Natural killer cell (primary cell): ENCODE results near the gene DCDC2. TPM values are rescaled to one million over a fixed set of nuclear protein-coding genes. Genes with fewer than 3 reads are reported as not detected.

Experiments used
- ATAC-seq, 3 donors: fragments of 150-1000 bp in 2 of 3; fragments of 200-7000 bp in 1 of 3; cut with Tn5 transposase; 1 replicate in 1 of 3; 2 replicates in 2 of 3; pipeline ENCODE4 v1.10.0; 2021; ENCODE audit warnings: mild to moderate bottlenecking in 2 of 3, moderate library complexity in 2 of 3
- DNase-seq, 2 donors: peaks; one replicate each; pipeline versions ENCODE4 v3.0.0 to v3.0.0-alpha.2; 2013 to 2021; ENCODE audit warnings: mixed read lengths in 1 of 2
- H3K27ac ChIP-seq: one replicate; pipeline ENCODE4 v1.5.1; 2013; ENCODE audit warnings: mild to moderate bottlenecking, low read length
- H3K27me3 ChIP-seq: one replicate; pipeline ENCODE4 v1.6.1; 2013; ENCODE audit warnings: low read length; ENCODE audit not compliant: control insufficient read depth, insufficient read depth
- H3K36me3 ChIP-seq: one replicate; pipeline ENCODE4 v1.6.1; 2013; ENCODE audit warnings: low read length; ENCODE audit not compliant: control insufficient read depth, insufficient read depth
- H3K4me1 ChIP-seq: one replicate; pipeline ENCODE4 v1.6.1; 2013; ENCODE audit warnings: low read length; ENCODE audit not compliant: control insufficient read depth, insufficient read depth
- H3K4me3 ChIP-seq: one replicate; pipeline ENCODE4 v1.5.1; 2013; ENCODE audit warnings: low read length
- H3K9me3 ChIP-seq: one replicate; pipeline ENCODE4 v1.6.1; 2013; ENCODE audit warnings: low read length; ENCODE audit not compliant: control insufficient read depth, insufficient read depth
- H3K27ac Mint-ChIP-seq, 2 donors: one replicate each; pipeline ENCODE4 v1.8.0; 2022; ENCODE audit warnings: mild to moderate bottlenecking in 2 of 2, mixed read lengths in 2 of 2, moderate library complexity in 1 of 2
- H3K27me3 Mint-ChIP-seq, 2 donors: one replicate each; pipeline ENCODE4 v1.8.0; 2022; ENCODE audit warnings: low read depth in 2 of 2, mixed read lengths in 2 of 2
- H3K36me3 Mint-ChIP-seq: one replicate; pipeline ENCODE4 v1.8.0; 2022; ENCODE audit warnings: mixed read lengths
- H3K4me1 Mint-ChIP-seq, 2 donors: one replicate each; pipeline ENCODE4 v1.8.0; 2022; ENCODE audit warnings: mixed read lengths in 2 of 2
- H3K4me3 Mint-ChIP-seq: one replicate; pipeline ENCODE4 v1.8.0; 2022; ENCODE audit warnings: mild to moderate bottlenecking, moderate library complexity, mixed read lengths
- H3K9me3 Mint-ChIP-seq, 2 donors: one replicate each; pipeline ENCODE4 v1.8.0; 2022; ENCODE audit warnings: mixed read lengths in 2 of 2
- CTCF ChIP-seq: fragments of 200-600 bp; IDR thresholded peaks from one replicate; pipeline ENCODE4 v1.8.0; 2022; ENCODE audit warnings: antibody characterized with exemption
- WGBS: methylation state at CpG from one replicate; pipeline ENCODE4 v1.1.7; 2013; ENCODE audit warnings: missing lambda C conversion rate; ENCODE audit not compliant: insufficient coverage; 5-methylcytosine and 5-hydroxymethylcytosine counted together
- intact Hi-C: fragments of 100-400 bp; cut with micrococcal nuclease; formaldehyde crosslinking; loops from one replicate; pipeline ENCODE4 v1.14.2; 2022
- total RNA-seq, 4 donors: library from RNA; stranded (reverse); fragments of 120-200 nt in 1 of 4; gene quantifications; one replicate each; pipeline versions ENCODE4 v1.2.3 to v1.2.4, GENCODE V29; 2013 to 2022

Gene DCDC2
- total RNA-seq, 3 donors from 2014 or later (not counting 1 experiment from before 2014, with no cell fraction given) = not detected

- H3K4me3 Mint-ChIP-seq = no peak overlapping the region
- no peak overlapping the region for H3K4me3 ChIP-seq
- no peak overlapping the region for H3K27ac ChIP-seq
- ATAC-seq (no peak), DNase-seq (no peak)
- H3K27ac Mint-ChIP-seq = no peak overlapping the region
- H3K27me3 ChIP-seq = no peaks in the 10 kb centered on the region
- TF ChIP-seq CTCF = no peak
- H3K4me1 Mint-ChIP-seq = no peaks in the 10 kb centered on the region
- H3K36me3 ChIP-seq = no peaks in the 10 kb centered on the region
- no peaks in the 10 kb centered on the region for H3K4me1 ChIP-seq
- WGBS = 83% methylated on average over 1 of the region's 4 CpGs
- H3K27me3 Mint-ChIP-seq = peaks cover 0 to 7% of the 10 kb centered on the region in 2 donors
- no peaks in the 10 kb centered on the region for H3K36me3 Mint-ChIP-seq
- no peaks in the 10 kb centered on the region for H3K9me3 ChIP-seq
- no peaks in the 10 kb centered on the region for H3K9me3 Mint-ChIP-seq
- intact Hi-C loops = no loop called here
Measured at GRCh38 chr6:24327756-24328155, 30.1 kb downstream of the DCDC2 start.

- intact Hi-C loops = no loop called here
- no peak for TF ChIP-seq CTCF
Measured at GRCh38 chr6:24325978-24326377, 31.9 kb downstream of the DCDC2 start.

GRCh38 chr6:24324617-24325016, 33.2 kb downstream of the DCDC2 start:
- no peak for DNase-seq
- no peaks in the 10 kb centered on the region for H3K9me3 ChIP-seq
- H3K9me3 Mint-ChIP-seq = no peaks in the 10 kb centered on the region
- no peak for ATAC-seq
- H3K4me3 Mint-ChIP-seq = no peak overlapping the region
- no peak for TF ChIP-seq CTCF
- peaks cover 0 to 14% of the 10 kb centered on the region in 2 donors for H3K27me3 Mint-ChIP-seq
- H3K36me3 Mint-ChIP-seq = no peaks in the 10 kb centered on the region
- no peak overlapping the region for H3K4me3 ChIP-seq
- H3K27ac Mint-ChIP-seq = no peak overlapping the region
- no peak overlapping the region for H3K27ac ChIP-seq
- no peaks in the 10 kb centered on the region for H3K4me1 Mint-ChIP-seq
- peaks cover 2% of the 10 kb centered on the region for H3K27me3 ChIP-seq
- H3K36me3 ChIP-seq = no peaks in the 10 kb centered on the region
- no CpG with 5 or more reads among the region's 1 CpG for WGBS
- intact Hi-C loops = no loop called here
- no peaks in the 10 kb centered on the region for H3K4me1 ChIP-seq

More at GRCh38 chr6:24325978-24326377, 31.9 kb downstream of the DCDC2 start:
- no peak overlapping the region for H3K4me3 ChIP-seq
- no peaks in the 10 kb centered on the region for H3K4me1 ChIP-seq
- no peaks in the 10 kb centered on the region for H3K9me3 Mint-ChIP-seq
- no peak for DNase-seq
- no peaks in the 10 kb centered on the region for H3K4me1 Mint-ChIP-seq
- WGBS = no CpG with 5 or more reads among the region's 1 CpG
- no peaks in the 10 kb centered on the region for H3K36me3 Mint-ChIP-seq
- no peaks in the 10 kb centered on the region for H3K9me3 ChIP-seq
- peaks cover 0 to 12% of the 10 kb centered on the region in 2 donors for H3K27me3 Mint-ChIP-seq
- H3K27ac ChIP-seq = no peak overlapping the region
- no peak overlapping the region for H3K4me3 Mint-ChIP-seq
- ATAC-seq = no peak
- H3K27me3 ChIP-seq = peaks cover 2% of the 10 kb centered on the region
- H3K27ac Mint-ChIP-seq = no peak overlapping the region
- no peaks in the 10 kb centered on the region for H3K36me3 ChIP-seq

- no peaks in the 10 kb centered on the region for H3K9me3 ChIP-seq
- DNase-seq (no peak), ATAC-seq (no peak)
- Mint-ChIP-seq H3K4me1 (no peaks in the 10 kb centered on the region), H3K36me3 (no peaks in the 10 kb centered on the region), H3K9me3 (no peaks in the 10 kb centered on the region), H3K27ac (no peak overlapping the region), H3K27me3 (peaks cover 0 to 18% of the 10 kb centered on the region in 2 donors), H3K4me3 (no peak overlapping the region)
- 62% methylated on average over 1 of the region's 1 CpG for WGBS
- no peak overlapping the region for H3K27ac ChIP-seq
- no peak for TF ChIP-seq CTCF
- no peaks in the 10 kb centered on the region for H3K4me1 ChIP-seq
- H3K36me3 ChIP-seq = no peaks in the 10 kb centered on the region
- H3K4me3 ChIP-seq = no peak overlapping the region
- peaks cover 2% of the 10 kb centered on the region for H3K27me3 ChIP-seq
- intact Hi-C loops = no loop called here
Measured at GRCh38 chr6:24323632-24324337, 34.1 kb downstream of the DCDC2 start.
